Chondrocyte (in vitro differentiated cells): ENCODE measurements around the gene CEP83. TPM values are rescaled to one million over a fixed set of nuclear protein-coding genes. Genes with fewer than 3 reads are reported as not detected.

Experiments used
- DNase-seq: peaks from one replicate; pipeline ENCODE4 v3.0.0; 2021; ENCODE audit warnings: mixed read lengths, low spot score
- H3K27ac Mint-ChIP-seq: one replicate; pipeline ENCODE4 v1.8.0; 2021; ENCODE audit warnings: mild to moderate bottlenecking, moderate library complexity, mixed read lengths; ENCODE audit not compliant: unreplicated experiment
- H3K27me3 Mint-ChIP-seq: 2 replicates; pipeline ENCODE4 v1.8.0; 2021; ENCODE audit warnings: low read depth, mixed read lengths
- H3K36me3 Mint-ChIP-seq: 2 replicates; pipeline ENCODE4 v1.8.0; 2021; ENCODE audit warnings: low read depth, mixed read lengths
- H3K4me1 Mint-ChIP-seq: 2 replicates; pipeline ENCODE4 v1.8.0; 2021; ENCODE audit warnings: low read depth, mild to moderate bottlenecking, mixed read lengths
- H3K4me3 Mint-ChIP-seq: one replicate; pipeline ENCODE4 v1.8.0; 2021; ENCODE audit warnings: mild to moderate bottlenecking, moderate library complexity, mixed read lengths; ENCODE audit not compliant: unreplicated experiment
- H3K9me3 Mint-ChIP-seq: 2 replicates; pipeline ENCODE4 v1.8.0; 2021; ENCODE audit warnings: low read depth, mixed read lengths
- total RNA-seq: library from RNA; stranded (reverse); gene quantifications from 3 replicates; pipeline ENCODE4 v1.2.1, GENCODE V29; 2021
- TF ChIP-seq, protein P1 (sequence below): fragments of 200-600 bp; sonication (generic); IDR thresholded peaks from 2 replicates; pipeline ENCODE4 v1.5.0; 2021; ENCODE audit warnings: antibody characterized with exemption, mild to moderate bottlenecking, moderate library complexity

The CEP83 gene
- total RNA-seq, 1 donor from 2014 or later: 8.0 TPM

DNA sequence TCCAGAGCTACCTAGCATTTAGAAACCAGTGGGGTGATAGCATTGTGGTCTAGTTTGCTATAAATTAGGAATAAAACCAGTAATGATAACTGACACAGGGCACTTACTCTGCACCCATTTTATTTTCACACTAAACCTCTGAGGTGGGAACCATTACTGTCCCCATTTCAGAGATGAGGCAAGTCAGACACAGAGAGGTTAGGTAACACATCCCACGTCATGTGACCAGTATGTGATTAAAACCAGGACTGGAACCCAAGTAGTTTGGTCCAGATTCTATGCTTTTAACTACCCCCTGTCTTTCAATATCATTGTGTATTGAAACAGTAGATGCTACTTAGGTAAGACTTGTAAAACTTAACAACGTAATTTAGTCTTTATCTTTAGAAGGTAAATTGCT lies 201.1 kb downstream of the CEP83 start:
- no peak for DNase-seq
- TF ChIP-seq, protein P1, sequence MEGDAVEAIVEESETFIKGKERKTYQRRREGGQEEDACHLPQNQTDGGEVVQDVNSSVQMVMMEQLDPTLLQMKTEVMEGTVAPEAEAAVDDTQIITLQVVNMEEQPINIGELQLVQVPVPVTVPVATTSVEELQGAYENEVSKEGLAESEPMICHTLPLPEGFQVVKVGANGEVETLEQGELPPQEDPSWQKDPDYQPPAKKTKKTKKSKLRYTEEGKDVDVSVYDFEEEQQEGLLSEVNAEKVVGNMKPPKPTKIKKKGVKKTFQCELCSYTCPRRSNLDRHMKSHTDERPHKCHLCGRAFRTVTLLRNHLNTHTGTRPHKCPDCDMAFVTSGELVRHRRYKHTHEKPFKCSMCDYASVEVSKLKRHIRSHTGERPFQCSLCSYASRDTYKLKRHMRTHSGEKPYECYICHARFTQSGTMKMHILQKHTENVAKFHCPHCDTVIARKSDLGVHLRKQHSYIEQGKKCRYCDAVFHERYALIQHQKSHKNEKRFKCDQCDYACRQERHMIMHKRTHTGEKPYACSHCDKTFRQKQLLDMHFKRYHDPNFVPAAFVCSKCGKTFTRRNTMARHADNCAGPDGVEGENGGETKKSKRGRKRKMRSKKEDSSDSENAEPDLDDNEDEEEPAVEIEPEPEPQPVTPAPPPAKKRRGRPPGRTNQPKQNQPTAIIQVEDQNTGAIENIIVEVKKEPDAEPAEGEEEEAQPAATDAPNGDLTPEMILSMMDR: no peak
- H3K36me3 Mint-ChIP-seq: no peaks in the 10 kb centered on the region
- no peak overlapping the region for H3K27ac Mint-ChIP-seq
- no peak overlapping the region for H3K4me3 Mint-ChIP-seq
- H3K9me3 Mint-ChIP-seq: no peaks in the 10 kb centered on the region
- H3K27me3 Mint-ChIP-seq: no peaks in the 10 kb centered on the region
- peaks cover 18% of the 10 kb centered on the region for H3K4me1 Mint-ChIP-seq

Other genes with a start within 250 kb of the CEP83 start
- 0.17 to 0.65 TPM (median 0.59 TPM) in 3 replicates for gene TMCC3, start 190.7 kb upstream of the CEP83 start, total RNA-seq